SK-N-SH (cell line): ENCODE results near the gene ZNF622. TPM values are rescaled to one million over a fixed set of nuclear protein-coding genes. Genes with fewer than 3 reads are reported as not detected.
"Not testable (repeated sequence)": the region's sequence is repeated elsewhere in the genome, so short reads cannot be mapped to it uniquely, and the experiment has no call there.

ENCODE experiments used
- CTCF ChIA-PET: fragments of 300-600, 350-600 bp; formaldehyde crosslinking; extraction: SDS; loops from one replicate; lab custom pipeline; 2021; lab: Yijun Ruan, JAX
- POLR2A ChIA-PET: fragments of 350-600 bp; sonication (Branson Sonifier 250); formaldehyde crosslinking; extraction: SDS; loops from one replicate; lab custom pipeline; 2020; ENCODE audit warnings: antibody characterized with exemption, inconsistent platforms; lab: Yijun Ruan, JAX
- DNase-seq: peaks from one replicate; pipeline ENCODE4 v3.0.0; 2012
- H2AFZ ChIP-seq: fragments of 200-600 bp; sonication (generic); 2 replicates; pipeline ENCODE4 v1.8.1; 2016; ENCODE audit warnings: antibody characterized with exemption, mild to moderate bottlenecking, low read depth
- H3F3A ChIP-seq: fragments of 200-600 bp; sonication (generic); replicated peaks from 2 replicates; pipeline ENCODE3; 2016; ENCODE audit warnings: antibody characterized with exemption, mild to moderate bottlenecking; ENCODE audit not compliant: insufficient read depth
- H3K27ac ChIP-seq, 2 experiments: fragments of 200-500 bp in 1 of 2; fragments of 200-600 bp in 1 of 2; sonication (Bioruptor generic) in 1 of 2; sonication (generic), shearing (Covaris generic) in 1 of 2; 2 replicates each; pipeline versions ENCODE4 v1.5.1 to v1.6.1; 2014 to 2016; ENCODE audit warnings: low read depth in 2 of 2, inconsistent platforms in 1 of 2, low read length in 1 of 2, mild to moderate bottlenecking in 1 of 2, mixed read lengths in 1 of 2
- H3K27me3 ChIP-seq: fragments of 200-600 bp; sonication (generic), shearing (Covaris generic); 2 replicates; pipeline ENCODE4 v1.6.1; 2016; ENCODE audit warnings: mixed run types; ENCODE audit not compliant: insufficient read depth
- H3K36me3 ChIP-seq, 2 experiments: fragments of 200-500 bp in 1 of 2; fragments of 200-600 bp in 1 of 2; sonication (Bioruptor generic) in 1 of 2; sonication (generic) in 1 of 2; replicated peaks in 1 of 2; 2 replicates each; pipeline versions ENCODE3 to v1.5.1; 2014 to 2016; ENCODE audit warnings: low read length in 1 of 2, mild to moderate bottlenecking in 1 of 2; ENCODE audit not compliant: insufficient read depth in 2 of 2, control insufficient read depth in 1 of 2
- H3K4me1 ChIP-seq, 2 experiments: fragments of 200-500 bp in 1 of 2; fragments of 200-600 bp in 1 of 2; sonication (Bioruptor generic) in 1 of 2; sonication (generic), shearing (Covaris generic) in 1 of 2; 2 replicates each; pipeline versions ENCODE4 v1.5.1 to v1.6.1; 2014 to 2016; ENCODE audit warnings: low read depth in 1 of 2, low read length in 1 of 2, mixed run types in 1 of 2; ENCODE audit not compliant: insufficient read depth in 2 of 2, control insufficient read depth in 1 of 2
- H3K4me2 ChIP-seq: fragments of 200-600 bp; sonication (generic), shearing (Covaris generic); 2 replicates; pipeline ENCODE4 v1.6.1; 2017; ENCODE audit warnings: mixed run types
- H3K4me3 ChIP-seq, 2 experiments: fragments of 200-500 bp in 1 of 2; fragments of 200-600 bp in 1 of 2; sonication (Bioruptor generic) in 1 of 2; sonication (generic), shearing (Covaris generic) in 1 of 2; 2 replicates each; pipeline versions ENCODE4 v1.5.1 to v1.8.1; 2014 to 2016; ENCODE audit warnings: low read depth in 2 of 2, inconsistent platforms in 1 of 2, low read length in 1 of 2, mild to moderate bottlenecking in 1 of 2, mixed read lengths in 1 of 2, moderate library complexity in 1 of 2
- H3K79me2 ChIP-seq: fragments of 200-600 bp; sonication (generic); 2 replicates; pipeline ENCODE4 v1.8.1; 2017; ENCODE audit warnings: mild to moderate bottlenecking; ENCODE audit not compliant: insufficient read depth
- H3K9ac ChIP-seq: fragments of 200-600 bp; sonication (generic); 2 replicates; pipeline ENCODE4 v1.6.1; 2017; ENCODE audit warnings: mixed run types
- H3K9me2 ChIP-seq: fragments of 200-600 bp; sonication (generic); 2 replicates; pipeline ENCODE4 v1.6.1; 2017; ENCODE audit warnings: mixed run types
- H3K9me3 ChIP-seq: fragments of 200-600 bp; sonication (generic); 2 replicates; pipeline ENCODE4 v1.6.1; 2017; ENCODE audit warnings: mixed run types, mild to moderate bottlenecking, moderate library complexity
- H4K20me1 ChIP-seq: fragments of 200-600 bp; sonication (generic); 2 replicates; pipeline ENCODE4 v1.6.1; 2017; ENCODE audit warnings: mild to moderate bottlenecking, mixed run types; ENCODE audit not compliant: insufficient read depth
- CTCF ChIP-seq: fragments of 200-600 bp; sonication (generic); IDR thresholded peaks from 2 replicates; pipeline ENCODE4 v1.6.1; 2017; ENCODE audit warnings: antibody characterized with exemption, mild to moderate bottlenecking, moderate library complexity
- ELF1 ChIP-seq: IDR thresholded peaks from 2 replicates; pipeline ENCODE4 v1.4.0; 2012
- JUND ChIP-seq: IDR thresholded peaks from 2 replicates; pipeline ENCODE4 v1.4.0; 2012
- MAX ChIP-seq: IDR thresholded peaks from 2 replicates; pipeline ENCODE4 v1.4.0; 2012; ENCODE audit warnings: low read depth
- MEF2A ChIP-seq: IDR thresholded peaks from 2 replicates; pipeline ENCODE4 v1.4.0; 2012; ENCODE audit warnings: low read depth, borderline replicate concordance
- MXI1 ChIP-seq: IDR thresholded peaks from 2 replicates; pipeline ENCODE4 v1.6.1; 2012; ENCODE audit warnings: mild to moderate bottlenecking, low read depth, low read length, improper control_type of control experiment
- REST ChIP-seq: IDR thresholded peaks from 2 replicates; pipeline ENCODE4 v1.6.1; 2012; ENCODE audit warnings: mild to moderate bottlenecking, low read depth, low read length, moderate library complexity
- RFX5 ChIP-seq: IDR thresholded peaks from 2 replicates; pipeline ENCODE4 v1.6.1; 2012; ENCODE audit warnings: mild to moderate bottlenecking, improper control_type of control experiment, low read length
- RXRA ChIP-seq: IDR thresholded peaks from 2 replicates; pipeline ENCODE4 v1.4.0; 2012; ENCODE audit warnings: low read depth, mild to moderate bottlenecking, borderline replicate concordance
- TAF1 ChIP-seq: IDR thresholded peaks from 2 replicates; pipeline ENCODE4 v1.6.1; 2012; ENCODE audit warnings: low read depth, mild to moderate bottlenecking, low read length, moderate library complexity, borderline replicate concordance
- TEAD4 ChIP-seq: IDR thresholded peaks from 2 replicates; pipeline ENCODE4 v1.4.0; 2012; ENCODE audit warnings: mild to moderate bottlenecking, borderline replicate concordance; ENCODE audit not compliant: insufficient read depth
- USF2 ChIP-seq: fragments of 150-350 bp; IDR thresholded peaks from 2 replicates; pipeline ENCODE4 v1.6.1; 2017; ENCODE audit warnings: antibody characterized with exemption, low read length, low read depth, borderline replicate concordance
- WGBS: methylation state at CpG from one replicate; pipeline ENCODE4 v1.1.6; 2017; ENCODE audit warnings: low lambda C conversion rate; 5-methylcytosine and 5-hydroxymethylcytosine counted together
- polyA plus RNA-seq, 3 experiments: library from polyadenylated mRNA; depleted of rRNA; stranded (reverse); fragments of >200 nt; gene quantifications; 2 replicates each; pipeline ENCODE4 v1.2.3, GENCODE V29; 2012

Gene ZNF622
- polyA plus RNA-seq, 1 of the 3 experiments (the other 2 are of a cell fraction), result 20.0 TPM

DNA sequence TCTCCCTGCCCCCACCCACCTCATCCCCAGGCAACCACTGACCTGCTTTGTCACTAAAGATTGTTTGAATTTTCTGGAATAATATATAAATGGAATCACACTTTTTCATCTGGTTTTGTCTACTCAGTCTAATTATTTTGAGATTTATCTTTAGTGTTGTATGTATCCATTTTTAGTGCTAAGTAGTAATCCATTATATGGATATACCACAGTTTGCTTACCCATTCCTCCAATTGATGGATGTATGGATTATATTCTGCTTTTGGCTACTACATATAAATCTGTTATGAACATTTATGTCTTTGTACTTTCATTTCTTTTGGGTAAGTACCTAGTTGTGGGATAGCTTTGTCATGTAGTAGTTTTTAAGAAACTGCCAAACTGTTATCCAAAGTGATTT is 14.5 kb upstream of the ZNF622 start:
- no peak overlapping the region for H3K9ac ChIP-seq
- TF ChIP-seq JUND, result no peak
- no peak for TF ChIP-seq MXI1
- TF ChIP-seq TEAD4, result no peak
- no peak for TF ChIP-seq USF2
- TF ChIP-seq CTCF, result no peak
- TF ChIP-seq REST, result no peak
- no peak for TF ChIP-seq MEF2A
- no peak for TF ChIP-seq RFX5
- TF ChIP-seq, all 33 proteins: peak for 0
- no peaks in the 10 kb centered on the region; a peak in 1 of 4 replicates for H3K4me1 ChIP-seq
- no peaks in the 10 kb centered on the region for H3F3A ChIP-seq
- H3K4me2 ChIP-seq, result no peak overlapping the region
- no peaks in the 10 kb centered on the region for H3K79me2 ChIP-seq
- H3K4me3 ChIP-seq, result no peak overlapping the region
- H3K27me3 ChIP-seq, result no peaks in the 10 kb centered on the region
- H3K27ac ChIP-seq, result no peak overlapping the region
- ChIA-PET CTCF (interaction anchor here (1.1 to 1.8 kb wide), 4 partner anchors 10 to 710 kb away, joined by 3 to 6 read pairs (median 4); no protein-coding TSS in a partner anchor), POLR2A (no interaction called here)
- H3K9me2 ChIP-seq, result no peaks in the 10 kb centered on the region
- H3K9me3 ChIP-seq, result no peaks in the 10 kb centered on the region
- peaks cover 0 to 5% of the 10 kb centered on the region in 2 experiments for H3K36me3 ChIP-seq
- H2AFZ ChIP-seq, result no peak overlapping the region
- DNase-seq, result no peak
- no peaks in the 10 kb centered on the region for H4K20me1 ChIP-seq

DNA sequence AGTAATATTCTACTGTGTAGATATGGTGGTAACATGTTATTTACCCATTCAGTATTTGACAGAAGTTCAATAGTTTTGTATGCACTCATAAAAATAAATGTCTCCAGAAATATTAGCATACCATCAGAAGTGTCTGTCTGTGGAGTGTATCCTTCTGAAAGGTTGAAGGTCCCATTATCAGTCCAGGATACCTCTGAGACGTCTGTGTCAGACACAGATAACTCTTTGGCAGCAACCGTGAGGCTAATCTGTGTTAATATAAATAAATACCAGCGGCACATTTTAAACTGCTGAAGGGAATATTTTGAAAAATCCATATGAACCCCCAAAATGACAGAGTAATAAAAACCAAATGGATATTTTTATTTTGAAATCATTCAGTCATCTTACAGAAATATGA is 11.9 kb upstream of the ZNF622 start:
- no peak overlapping the region for H3K4me3 ChIP-seq
- no peaks in the 10 kb centered on the region for H3K9me2 ChIP-seq
- no peaks in the 10 kb centered on the region for H3K9me3 ChIP-seq
- TF ChIP-seq RXRA, result no peak
- no peak for TF ChIP-seq RFX5
- no peak for TF ChIP-seq TAF1
- no peak for TF ChIP-seq JUND
- TF ChIP-seq MAX, result no peak
- no peak for TF ChIP-seq ELF1
- TF ChIP-seq TEAD4, result no peak
- no peaks in the 10 kb centered on the region; a peak in 1 of 4 replicates for H3K4me1 ChIP-seq
- peaks cover 3% of the 10 kb centered on the region for H3F3A ChIP-seq
- no peak for DNase-seq
- no peaks in the 10 kb centered on the region for H3K79me2 ChIP-seq
- WGBS, result 84% methylated on average over 3 of the region's 3 CpGs
- H3K4me2 ChIP-seq, result no peak overlapping the region
- no peak overlapping the region for H2AFZ ChIP-seq
- CTCF ChIA-PET, result interaction anchor here (1.0 to 1.6 kb wide), 3 partner anchors 21 to 713 kb away, joined by 3 to 5 read pairs (median 3); no protein-coding TSS in a partner anchor
- POLR2A ChIA-PET, result no interaction called here
- no peak overlapping the region for H3K9ac ChIP-seq
- peaks cover 0 to 6% of the 10 kb centered on the region in 2 experiments for H3K36me3 ChIP-seq
- no peaks in the 10 kb centered on the region for H4K20me1 ChIP-seq
- no peaks in the 10 kb centered on the region for H3K27me3 ChIP-seq
- H3K27ac ChIP-seq, result no peak overlapping the region

DNA sequence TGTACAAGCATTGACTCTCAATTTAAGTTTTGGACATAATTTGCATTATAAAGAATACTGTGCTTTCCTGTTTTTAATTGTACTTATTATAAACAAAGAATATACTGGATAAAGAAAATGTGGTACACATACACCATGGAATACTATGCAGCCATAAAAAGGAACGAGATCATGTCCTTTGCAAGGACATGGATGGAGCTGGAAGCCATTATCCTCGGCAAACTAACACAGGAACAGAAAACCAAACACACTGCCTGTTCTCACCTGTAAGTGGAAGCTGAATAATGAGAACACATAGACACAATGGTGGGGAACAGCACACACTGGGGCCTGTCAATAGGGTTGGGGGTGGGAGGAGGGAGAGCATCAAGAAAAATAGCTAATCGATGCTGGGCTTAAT is 10.8 kb upstream of the ZNF622 start:
- H2AFZ ChIP-seq, H4K20me1 ChIP-seq, H3K36me3 ChIP-seq, H3K4me2 ChIP-seq, H3K27ac ChIP-seq, H3K4me3 ChIP-seq, H3F3A ChIP-seq, H3K79me2 ChIP-seq, POLR2A ChIA-PET, H3K27me3 ChIP-seq, H3K4me1 ChIP-seq, DNase-seq, H3K9ac ChIP-seq, H3K9me2 ChIP-seq, H3K9me3 ChIP-seq: not testable (repeated sequence)
- CTCF ChIA-PET, result interaction anchor here (1.0 to 2.6 kb wide), 3 partner anchors 14 to 190 kb away, joined by 3 to 8 read pairs (median 5); no protein-coding TSS in a partner anchor
- 89% methylated on average over 3 of the region's 3 CpGs for WGBS
